SW480 (cell line): ENCODE data around the gene POLD3.

Source experiments
- DNase-seq: peaks from one replicate; pipeline ENCODE4 v3.0.0-alpha.2; 2016; ENCODE audit warnings: low spot score

The POLD3 gene

DNA sequence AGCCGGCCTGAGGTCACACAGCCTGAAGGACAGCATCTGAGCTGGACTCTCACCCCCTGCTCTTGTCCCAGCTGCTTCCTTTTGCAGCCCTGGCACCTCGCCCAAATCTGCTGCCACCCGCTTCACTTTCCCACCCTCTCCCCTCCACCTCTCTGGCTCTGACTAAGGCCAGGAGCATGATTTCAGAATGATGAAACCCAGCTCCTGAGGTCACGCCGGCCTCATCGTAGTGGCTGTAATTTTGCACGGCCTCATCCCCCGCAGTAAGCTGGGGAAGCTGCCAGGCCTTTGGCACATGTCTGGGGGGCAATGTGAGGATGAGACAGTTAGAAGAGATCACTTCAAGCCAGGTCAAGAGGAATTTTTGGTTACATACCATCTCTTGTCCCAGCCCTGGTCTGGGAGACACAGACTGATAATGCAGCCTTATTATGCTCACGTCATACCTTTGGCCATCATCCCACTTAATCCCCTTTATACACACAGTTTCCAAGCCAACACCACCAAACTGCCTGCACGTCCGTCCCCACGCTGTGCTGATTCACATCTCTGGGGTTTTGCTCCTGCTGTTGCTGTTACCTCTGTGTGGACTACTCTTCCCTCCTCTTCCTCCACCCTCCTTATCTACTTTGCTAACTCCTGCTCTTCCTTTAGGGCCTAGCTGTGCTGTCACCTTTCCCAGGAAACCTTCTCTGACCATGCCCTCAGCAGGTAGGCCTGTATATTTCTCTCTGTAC is 80.7 kb downstream of the POLD3 start:
- DNase-seq: peak; percentile 31

DNA sequence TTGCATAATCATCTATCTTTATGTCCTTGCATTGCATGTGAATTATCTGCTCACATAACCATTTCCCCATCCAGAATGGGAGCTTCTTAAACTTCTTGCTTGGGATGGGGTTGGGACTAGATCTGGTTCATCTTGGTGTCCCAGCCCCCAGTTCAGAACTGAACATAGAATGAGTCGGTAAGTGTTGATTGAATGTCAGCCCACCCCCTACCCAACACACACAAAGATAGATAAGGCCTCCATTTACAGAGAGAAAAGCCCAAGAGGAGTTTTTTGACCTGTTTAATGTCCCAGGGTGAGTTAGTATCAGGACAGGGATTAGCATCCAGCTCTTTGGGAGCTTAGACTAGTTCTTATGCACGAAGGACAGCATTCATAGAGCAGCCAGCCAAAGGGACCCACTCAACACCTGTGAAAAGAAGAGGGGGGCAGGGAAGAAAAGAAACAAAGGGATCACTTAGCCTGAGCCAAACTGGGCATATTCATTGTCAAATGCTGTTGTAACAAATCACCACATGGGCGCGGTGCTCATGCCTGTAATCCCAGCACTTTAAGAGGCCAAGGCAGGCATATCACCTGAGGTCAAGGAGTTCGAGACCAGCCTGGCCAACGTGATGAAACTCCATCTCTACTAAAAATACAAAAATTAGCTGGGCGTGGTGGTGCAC is 81.4 kb downstream of the POLD3 start:
- DNase-seq: no peak

DNA sequence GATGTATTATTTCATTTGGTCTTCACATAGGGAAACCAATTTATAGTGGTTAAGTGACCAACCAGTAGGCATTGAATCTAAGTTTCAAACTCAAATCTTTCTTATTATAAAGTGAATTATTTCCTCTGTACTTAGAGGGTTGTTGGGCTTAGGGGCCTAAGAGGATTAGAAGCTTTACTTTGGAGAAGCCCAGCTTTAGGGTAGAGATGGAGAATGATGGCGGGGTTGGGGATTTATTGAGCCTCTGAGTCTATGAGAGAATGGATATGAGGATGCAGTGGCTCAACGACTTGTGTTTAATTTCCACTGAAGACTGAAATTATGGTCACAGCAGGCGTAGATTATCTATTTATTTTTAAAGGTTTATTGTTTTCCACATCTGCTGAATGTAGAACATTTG is 83.4 kb downstream of the POLD3 start:
- no peak for DNase-seq

DNA sequence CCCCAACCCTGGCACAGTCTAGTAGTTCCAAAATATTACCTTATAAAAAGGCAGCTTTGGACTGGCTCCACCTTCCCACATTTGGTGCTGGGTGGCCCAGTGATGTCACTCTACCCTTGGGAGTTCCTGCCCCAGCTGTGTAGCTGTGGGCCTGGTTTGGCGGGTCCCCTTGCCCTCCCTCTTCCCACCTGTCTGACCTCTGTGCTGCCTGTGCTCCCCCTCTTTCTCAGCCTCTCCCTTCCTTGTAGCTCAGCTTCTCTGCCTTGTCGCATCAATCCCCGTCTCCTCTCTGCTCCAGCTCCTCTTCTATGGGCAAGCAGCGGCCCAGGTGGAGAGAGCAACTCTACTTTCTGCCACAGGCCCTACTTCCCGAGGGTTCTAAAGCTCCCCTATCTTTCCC is 84.2 kb downstream of the POLD3 start:
- no peak for DNase-seq

DNA sequence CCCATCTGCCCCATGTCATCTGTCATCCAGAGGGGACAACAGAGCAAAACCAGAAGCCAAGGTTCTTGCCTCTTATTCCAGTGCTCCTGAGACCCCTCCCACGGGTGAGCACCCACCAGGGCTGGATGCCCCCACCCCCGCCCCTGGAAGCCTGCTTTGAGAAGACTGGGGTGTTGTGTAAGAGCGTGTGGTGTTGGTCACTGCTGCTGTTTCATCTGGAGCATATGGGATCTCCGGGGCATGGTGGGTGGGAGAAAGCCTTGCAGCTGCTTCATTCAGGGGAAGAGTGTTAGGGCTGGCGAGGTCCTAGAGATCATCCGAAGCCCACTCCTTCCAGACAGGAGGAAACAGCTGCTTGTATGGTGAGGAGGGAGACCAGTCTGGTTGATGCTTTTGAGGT is 84.7 kb downstream of the POLD3 start:
- DNase-seq: no peak

DNA sequence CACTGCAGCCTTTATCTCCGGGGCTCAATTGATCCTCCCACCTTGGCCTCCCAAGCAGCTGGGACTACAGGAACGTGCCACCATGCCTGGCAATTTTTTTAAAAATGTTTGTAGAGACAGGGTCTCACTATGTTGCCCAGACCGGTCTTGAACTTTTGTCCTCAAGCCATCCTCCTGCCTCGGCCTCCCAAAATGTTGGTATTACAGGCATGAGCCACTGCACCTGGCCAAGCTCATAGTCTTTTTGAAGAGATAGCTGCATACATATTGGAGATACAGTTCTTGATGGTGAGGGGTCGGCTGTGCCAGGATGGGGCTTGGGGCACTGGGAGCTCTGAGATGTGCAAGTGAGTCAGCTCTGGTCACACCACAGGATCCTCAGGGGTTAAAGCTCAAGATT is 85.7 kb downstream of the POLD3 start:
- DNase-seq: no peak

DNA sequence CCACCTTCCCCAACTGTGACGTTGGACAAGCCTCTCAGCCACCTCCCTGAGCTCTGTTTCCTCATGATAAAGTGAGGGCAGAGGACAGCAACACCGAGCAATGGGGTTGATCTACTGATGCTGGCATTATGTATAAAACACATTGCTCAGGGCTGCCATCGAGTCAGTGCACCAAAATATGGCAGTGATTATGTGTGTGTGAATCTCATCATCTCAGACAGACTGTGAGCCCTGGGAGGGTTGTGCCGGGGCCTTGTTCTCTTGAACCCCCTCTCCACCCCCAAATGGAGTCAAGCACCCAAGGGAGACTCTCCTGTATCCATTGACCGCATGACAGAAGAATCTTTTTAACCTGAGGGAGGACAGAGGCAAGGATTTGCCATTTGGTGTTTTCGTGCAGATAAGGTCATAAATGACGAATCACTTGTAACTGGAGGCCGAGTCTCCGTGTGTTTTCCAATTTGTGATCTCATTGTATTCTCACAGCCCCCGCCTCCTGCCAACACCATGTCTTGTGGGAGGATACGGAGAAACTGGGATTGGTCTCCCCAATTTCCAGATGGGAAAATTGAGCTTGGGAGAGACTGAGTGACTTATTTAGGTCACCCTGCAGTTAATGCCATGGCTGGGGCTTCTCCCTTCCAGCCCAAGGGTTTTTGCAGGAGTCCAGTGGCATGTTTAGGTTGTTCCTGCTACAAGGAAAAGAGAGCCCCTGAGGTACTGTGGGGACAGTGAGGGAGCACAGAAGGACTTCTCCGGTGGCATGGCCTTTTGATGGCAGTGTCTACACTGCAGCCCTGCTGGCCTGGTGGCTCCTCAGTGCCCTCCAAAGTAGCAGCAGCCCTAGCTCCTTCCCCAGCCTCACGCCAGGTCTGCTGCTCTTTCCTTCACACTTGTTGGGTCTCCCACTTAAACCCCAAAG is 86.5 kb downstream of the POLD3 start:
- DNase-seq: no peak

DNA sequence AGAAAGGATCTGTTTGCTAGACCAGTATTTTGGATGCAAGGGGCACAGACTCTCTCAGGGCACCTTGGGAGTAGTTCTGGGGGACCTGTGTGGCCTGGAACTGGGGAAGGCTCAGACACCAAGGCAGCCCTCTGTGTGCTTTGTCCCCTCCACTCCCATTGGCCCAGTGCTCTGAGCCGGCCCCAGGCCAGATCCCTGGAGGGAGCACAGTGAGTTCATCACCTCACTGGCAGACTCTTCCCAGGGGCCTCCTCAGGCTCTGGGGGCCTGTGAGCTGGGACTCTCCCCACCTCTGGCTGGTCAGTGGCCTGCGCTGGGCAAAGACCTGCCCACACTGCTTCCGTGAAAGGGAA is 87.1 kb downstream of the POLD3 start:
- no peak for DNase-seq

DNA sequence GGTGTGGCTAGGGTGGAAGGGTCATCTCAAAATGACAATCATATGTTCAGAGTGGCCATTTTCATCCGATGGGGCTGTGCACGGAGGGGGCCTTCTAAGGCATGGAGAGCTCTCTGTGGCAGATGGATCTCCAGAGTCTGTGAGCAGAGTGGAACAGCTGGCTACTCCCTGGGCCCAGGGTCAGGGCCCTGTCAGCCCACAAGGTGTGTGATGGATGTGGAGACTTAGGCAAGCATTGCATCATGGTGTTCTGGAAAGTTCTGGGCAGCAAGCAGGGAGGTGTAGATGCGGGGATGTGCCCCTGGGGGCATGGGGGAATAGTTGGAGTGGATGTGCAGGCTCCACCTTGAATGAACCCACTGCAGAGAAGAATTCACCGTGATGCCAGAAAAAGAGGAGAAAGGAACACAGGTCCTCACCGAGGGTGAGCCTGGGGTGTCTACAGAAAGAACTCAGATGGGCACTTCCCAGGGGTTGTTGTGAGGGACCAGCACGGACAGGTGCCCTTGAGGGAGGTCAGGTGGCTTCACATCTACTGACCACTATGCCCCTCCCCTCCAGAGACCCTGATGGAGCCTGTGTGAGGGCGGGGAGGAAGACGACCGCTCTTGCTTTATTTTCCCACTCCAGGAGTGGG is 87.8 kb downstream of the POLD3 start:
- DNase-seq: no peak

DNA sequence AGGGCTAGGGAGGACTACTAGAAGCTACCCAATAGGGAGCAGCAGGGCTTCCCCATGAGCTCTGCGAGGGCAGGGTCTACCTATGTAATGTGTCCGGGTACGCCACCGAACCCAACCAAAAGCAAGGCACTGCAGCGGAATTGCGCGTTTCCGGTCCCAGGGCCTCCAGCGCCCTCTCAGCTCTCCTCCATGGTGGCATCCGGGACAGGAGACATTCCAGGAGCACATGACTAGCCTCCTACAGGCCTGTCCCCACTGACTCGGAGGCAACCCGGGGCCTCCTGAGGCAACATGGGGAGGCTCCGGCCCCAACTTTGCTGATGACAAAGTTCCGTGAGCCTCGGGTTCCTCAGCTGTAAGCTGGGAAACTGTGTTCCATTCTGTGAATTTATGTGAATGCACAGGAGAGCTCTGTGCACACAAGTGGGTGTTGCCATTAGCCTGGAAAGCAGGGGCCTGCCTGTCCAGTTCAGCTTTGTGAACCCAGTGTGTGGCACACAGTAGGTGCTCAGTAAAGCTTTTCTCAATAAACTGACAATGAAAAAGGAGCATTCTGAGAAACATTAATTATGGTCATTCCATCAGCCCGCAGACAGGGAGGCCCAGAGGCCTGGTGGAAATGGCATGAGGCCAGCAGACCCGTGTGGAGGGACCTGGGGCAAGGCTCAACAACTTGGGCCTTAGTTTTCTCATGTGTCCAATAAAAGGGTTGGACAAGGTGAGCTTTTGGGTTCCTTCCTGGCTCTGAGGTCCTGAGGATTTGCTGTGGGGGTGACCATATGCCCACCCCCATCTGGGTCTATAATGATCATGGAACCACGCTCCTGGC is 88.5 kb downstream of the POLD3 start:
- DNase-seq: no peak

DNA sequence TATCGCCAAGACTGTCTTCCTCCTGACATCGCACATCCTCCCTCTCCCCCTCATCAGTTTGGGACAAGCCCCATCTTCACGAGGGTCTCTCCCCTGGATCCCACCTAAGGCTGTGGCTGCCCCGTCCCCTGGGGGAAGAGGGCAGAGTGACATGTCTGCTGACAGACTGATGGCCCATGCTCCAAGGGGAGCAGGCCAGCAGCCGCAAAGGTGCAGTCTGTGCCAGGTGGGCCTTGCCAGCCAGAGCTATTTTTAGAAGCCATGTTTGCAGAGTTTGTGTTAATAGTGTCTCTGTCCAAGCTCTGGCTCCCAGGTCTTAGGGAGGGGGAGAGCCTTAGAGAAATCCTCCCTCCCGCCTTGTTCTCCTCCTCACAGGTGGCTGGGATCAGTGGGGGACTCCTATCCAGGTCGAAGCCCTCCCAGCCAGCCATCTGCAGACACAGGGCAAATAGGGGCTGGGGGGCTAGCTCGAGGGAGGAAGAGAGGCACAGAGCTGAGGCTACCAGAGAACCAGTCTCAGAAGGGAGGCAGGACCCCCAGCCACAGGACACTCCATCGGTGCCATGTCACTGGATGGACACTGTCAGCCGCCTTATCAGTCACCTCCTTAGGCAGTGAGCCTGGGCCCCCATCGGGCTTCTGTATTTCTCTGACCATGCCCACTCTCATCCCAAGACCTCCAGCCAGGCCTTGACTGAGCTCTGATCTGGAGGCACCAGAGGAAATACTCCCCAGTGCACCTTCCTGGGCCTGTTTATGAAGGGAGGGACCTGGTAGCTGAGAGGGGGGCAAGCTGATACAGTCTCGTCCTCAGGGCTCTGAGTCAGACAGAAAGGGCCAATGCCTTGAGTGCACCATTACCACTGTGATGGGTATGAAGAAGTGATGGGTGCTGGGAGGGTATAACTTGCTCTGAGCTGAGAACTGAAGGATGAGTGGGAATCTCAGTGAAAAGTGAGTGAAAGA is 89.6 kb downstream of the POLD3 start:
- DNase-seq: no peak

DNA sequence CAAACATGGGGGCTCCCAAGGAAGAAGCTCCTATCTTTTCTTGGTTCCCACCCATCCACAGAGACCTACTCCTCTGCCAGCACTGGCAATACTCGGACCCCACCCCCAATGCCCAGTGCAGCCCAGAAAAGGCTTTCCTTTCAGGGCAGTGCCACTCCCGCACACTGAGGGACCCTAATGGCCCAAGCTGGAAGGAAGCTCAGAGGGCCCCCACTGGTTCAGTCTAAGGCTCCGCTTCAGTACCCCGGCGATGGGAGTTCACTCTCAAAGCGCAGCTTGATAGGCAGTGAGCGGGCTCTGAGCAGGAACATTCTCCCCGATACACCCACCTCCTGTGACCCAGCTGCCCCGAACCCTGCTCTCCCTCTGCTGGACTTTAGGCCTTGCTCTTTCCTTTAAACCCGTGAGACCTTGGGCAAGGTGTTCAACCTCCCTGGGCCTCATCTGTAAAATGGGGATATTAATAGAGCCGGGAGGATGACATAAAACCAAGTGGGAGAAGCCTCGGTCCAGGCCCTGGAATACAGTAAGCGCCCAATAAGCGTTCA is 90.4 kb downstream of the POLD3 start:
- DNase-seq: no peak

DNA sequence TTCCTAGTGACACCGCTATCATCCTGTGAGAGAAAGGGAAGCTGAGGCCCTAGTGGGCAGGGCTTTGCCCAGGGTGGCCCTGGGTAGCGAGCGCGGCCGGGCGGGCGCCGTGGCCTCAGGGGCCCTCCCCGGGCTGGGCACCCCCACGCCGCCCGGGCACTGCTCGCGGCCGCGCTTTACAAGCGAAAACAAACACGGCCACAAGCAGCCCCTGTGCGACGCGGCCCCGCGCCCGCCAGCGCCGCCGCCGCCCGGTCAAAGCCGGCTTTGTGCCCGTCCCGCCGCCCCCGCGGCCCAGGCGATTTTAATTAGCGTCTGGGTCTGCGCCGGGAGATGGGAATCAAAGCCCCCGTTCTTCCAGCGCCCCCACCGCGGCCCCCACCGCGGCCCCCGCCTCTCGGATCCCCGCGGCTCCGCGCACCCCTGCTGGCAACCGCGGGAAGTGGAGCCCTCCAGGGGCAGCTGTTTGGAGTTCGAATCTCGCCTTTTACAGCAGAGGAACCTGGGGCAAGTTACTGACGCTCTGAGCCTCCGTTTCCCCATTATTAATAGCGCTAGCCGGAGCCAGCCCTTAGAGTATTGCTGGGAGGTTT is 91.0 kb downstream of the POLD3 start:
- DNase-seq: no peak

DNA sequence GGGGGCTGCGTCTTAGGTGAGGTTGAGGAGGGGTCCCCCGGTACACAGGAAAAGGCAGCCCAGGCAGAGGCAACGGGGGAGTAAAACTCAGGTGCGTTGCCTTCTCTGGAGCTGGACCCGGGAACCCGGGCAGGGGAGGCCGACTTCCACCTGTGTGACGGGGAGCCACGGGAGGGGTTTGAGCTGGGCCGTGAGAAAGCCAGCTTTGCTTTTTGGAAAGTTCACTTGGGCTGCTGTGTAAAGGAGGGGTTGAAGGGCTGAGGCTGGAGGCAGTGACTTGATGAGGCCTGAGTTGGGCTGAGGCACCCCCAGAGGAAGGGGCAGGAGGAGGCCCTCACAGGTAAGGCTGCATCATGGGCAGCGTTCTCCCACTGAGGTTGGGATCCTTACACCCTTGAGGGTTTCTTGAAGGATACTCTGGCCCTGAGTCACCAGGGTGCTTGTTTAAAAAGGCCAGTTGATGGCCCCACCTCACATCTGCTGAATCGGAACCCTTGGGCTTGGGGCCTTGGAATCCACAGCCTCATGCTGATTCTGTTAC is 91.6 kb downstream of the POLD3 start:
- no peak for DNase-seq

DNA sequence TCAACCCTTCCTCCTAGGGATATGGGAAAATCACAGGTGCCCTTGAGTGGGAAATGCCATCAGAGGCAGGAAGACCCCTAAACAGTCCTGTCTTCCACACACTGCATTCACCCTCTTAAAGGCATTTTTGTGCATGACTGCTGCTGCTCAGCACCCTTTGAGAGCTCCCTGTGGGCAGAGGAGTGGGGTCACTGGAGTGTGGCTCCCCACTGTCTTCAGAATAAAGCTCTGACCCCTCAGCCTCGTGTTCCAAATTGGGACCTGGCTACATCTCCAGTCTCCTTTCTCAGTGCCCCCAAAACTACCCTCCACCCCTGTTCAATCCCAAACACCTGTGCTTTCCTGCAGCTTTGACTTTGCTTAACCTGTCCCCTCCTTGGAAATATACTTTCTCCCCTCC is 92.3 kb downstream of the POLD3 start:
- DNase-seq: no peak

DNA sequence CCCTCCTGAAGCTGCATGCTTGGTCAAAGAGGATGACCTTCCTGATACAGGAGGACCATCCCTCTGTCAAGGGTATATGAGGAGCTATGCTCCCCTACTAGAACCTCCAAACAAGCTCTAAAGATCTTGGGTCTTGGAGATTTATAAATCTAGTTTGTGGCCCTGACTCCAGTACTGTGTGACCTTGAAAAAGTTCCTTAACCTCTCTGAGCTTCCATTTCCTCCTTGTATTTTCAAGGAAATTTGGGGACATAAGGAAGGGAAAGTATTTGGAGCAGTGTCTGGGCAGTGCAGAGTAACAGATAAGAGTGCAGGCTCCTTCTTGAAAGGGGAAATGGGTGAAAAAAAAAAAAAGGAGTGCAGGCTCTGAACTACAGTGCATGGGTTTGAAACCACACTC is 93.0 kb downstream of the POLD3 start:
- DNase-seq: no peak

DNA sequence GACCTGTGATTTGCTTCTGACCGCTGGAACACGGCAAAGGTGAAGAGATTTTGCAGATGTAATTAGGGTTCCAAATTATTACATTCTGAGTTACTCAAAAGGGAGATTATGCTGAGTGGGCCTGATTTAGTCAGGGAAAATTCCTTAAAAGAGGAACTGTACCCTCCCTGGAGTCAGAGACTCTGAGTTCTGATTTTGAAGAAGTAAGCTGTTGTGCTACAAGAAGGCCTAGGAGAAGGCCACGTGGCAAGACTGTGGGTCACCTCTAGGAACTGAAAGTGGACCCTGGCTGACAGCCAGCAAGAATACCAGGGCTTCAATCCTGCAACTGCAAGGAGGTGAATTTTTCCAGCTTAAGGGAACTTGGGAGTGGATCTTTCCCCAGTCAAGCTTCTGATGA is 93.5 kb downstream of the POLD3 start:
- no peak for DNase-seq

DNA sequence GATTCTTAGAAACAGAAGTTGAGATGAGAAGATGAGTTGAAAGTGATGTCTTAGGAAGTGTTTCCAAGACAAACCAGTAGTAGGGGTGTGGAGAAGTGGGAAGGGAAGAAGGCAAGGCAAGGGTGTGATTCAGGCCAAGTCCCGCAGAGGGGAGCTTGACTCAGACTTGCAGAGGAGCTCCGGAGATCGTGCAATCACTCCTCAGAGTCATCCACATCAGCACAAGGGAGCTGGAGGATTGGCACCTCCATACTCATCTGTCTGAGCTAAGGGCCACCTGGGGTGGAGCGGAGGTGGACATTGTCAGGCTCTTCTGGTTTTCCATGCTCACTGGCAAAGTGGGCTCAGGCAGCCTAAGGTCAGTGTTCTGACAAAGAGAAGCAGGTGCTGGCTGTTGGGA is 94.4 kb downstream of the POLD3 start:
- no peak for DNase-seq

DNA sequence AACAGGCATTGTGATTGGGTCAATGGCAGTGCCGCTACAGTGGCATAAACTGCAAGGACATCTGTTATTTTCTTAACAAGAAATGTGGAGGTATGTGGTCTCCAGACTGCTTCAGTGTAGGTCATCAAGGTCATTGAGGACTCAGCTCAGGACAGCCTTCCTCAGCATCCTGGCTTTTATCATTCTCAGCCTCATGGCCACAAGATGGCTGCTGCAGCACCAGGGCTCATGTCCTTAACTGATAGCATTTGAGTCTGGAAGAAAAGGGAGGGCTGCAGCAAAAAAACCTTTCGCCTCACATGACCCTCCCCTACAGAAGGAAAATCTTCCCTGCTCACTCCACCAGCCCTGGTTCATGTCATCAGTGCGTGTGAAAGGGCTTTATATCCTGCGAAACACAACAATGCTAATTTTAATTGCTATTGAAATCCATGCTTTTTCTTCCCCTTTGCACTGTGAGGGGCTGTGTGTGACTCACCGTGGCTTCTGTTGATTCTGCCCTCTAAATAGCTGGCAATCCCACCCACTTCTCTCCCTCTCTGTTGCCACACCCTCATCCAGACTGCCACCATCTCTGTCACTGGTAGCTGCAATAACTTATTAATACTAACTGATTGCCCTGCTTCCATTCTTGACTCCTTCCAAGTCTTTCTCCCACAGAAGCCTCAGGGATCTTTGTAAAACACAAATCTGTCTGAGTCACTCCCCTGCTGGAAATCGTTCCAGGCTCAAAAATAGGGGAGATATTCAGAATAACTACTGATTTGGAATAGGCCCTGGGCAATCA is 95.0 kb downstream of the POLD3 start:
- DNase-seq: no peak
